Measurements from ENCODE around the gene OSBP2. TPM values are rescaled to one million over a fixed set of nuclear protein-coding genes. Genes with fewer than 3 reads are reported as not detected.

The OSBP2 gene
- total and polyA plus RNA-seq, 9 donors: 1.3 to 5.1 (median 1.4) TPM

DNA sequence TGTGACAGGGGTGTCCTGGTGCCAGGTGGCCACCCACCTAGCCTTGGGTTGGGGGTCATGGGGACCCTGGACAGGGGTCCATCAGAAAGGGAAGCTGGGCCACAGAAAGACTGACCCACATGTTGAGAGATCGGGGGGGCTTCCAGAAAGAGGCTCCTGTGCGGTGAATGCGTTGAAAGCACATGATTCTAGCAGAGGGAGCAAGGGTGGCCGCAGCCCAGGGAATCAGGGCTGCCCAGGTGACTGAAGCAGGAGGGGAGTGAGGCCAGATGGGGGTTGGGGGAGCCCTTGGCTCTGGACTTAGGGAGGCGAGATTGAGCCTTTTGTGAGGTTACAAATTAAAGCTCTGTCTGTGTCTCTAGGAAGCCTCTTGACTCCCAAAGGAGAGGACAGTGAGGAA is 193.2 kb downstream of the OSBP2 start:
- intact Hi-C loops (cut with DNase I): no loop called here

DNA sequence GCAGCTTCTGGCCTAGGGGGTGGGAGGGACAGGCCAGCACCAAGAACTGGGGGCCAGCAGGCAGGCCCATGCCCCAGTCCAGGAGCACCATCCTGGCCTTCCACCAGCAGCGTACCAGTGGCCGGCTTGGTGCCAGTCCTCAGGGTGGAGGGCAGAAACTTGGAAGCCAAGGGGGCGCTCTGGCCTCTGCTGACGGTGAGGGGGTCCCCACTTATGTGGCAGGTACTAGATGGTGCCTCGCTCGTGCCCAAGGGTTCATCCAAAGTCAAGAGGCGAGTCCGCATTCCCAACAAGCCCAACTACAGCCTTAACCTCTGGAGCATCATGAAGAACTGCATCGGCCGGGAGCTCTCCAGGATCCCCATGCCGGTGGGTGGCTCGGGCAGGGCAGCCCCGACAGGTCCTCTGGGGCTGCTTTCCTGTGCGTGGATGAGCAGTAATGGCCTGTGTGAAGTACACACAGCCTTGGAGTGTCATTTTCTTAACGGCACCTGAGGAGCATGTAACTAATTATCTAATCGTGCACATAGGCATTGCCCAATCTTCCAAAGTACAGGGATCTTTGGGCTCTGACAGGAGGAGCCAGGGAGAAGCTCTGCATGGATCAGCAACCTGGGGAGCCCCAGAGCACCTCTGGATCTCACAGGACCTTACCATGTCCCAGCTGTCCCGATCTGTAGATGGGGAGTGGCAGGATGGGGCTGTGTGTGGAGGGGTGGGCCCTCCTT is 194.8 kb downstream of the OSBP2 start:
- no peaks in the 10 kb centered on the region for H3K27me3 ChIP-seq
- H3K27ac ChIP-seq: no peak overlapping the region
- 89 to 94% (median 91%) methylated on average over 17 of the region's 17 CpGs for WGBS, 3 donors
- no peaks in the 10 kb centered on the region for H3K36me3 ChIP-seq
- H3K4me3 ChIP-seq: no peak overlapping the region
- no peaks in the 10 kb centered on the region for H3K9me3 ChIP-seq
- H3K4me1 ChIP-seq (ENCODE audit: insufficient read depth): no peaks in the 10 kb centered on the region
- intact Hi-C loops (cut with DNase I): no loop called here
- TF ChIP-seq POLR2A (IDR thresholded peaks at IDR 0.05) (no peak), EP300 (IDR thresholded peaks at IDR 0.05) (no peak), CTCF (IDR thresholded peaks at IDR 0.05) (no peak)
- DNase-seq: peak in 2 of 5 donors; percentile 5 to 17

More for the DNA sequence above, 193.2 kb downstream of the OSBP2 start:
- Histone ChIP-seq H3K27me3 (no peaks in the 10 kb centered on the region), H3K4me3 (no peak overlapping the region), H3K36me3 (no peaks in the 10 kb centered on the region), H3K4me1 (ENCODE audit: insufficient read depth) (no peaks in the 10 kb centered on the region), H3K9me3 (no peaks in the 10 kb centered on the region), H3K27ac (no peak overlapping the region)
- DNase-seq: peak in 1 of 5 donors; percentile 4
- TF ChIP-seq CTCF (IDR thresholded peaks at IDR 0.05) (no peak), EP300 (IDR thresholded peaks at IDR 0.05) (no peak), POLR2A (IDR thresholded peaks at IDR 0.05) (no peak)
- WGBS, 3 donors: 84 to 96% (median 94%) methylated on average over 5 of the region's 5 CpGs

GRCh38 chr22:30889996-30890480 is 195.4 kb downstream of the OSBP2 start:
- Histone ChIP-seq H3K4me3 (no peak overlapping the region), H3K9me3 (no peaks in the 10 kb centered on the region), H3K27me3 (no peaks in the 10 kb centered on the region), H3K36me3 (no peaks in the 10 kb centered on the region), H3K4me1 (ENCODE audit: insufficient read depth) (no peaks in the 10 kb centered on the region), H3K27ac (no peak overlapping the region)
- intact Hi-C loops (cut with DNase I): no loop called here
- TF ChIP-seq EP300 (IDR thresholded peaks at IDR 0.05) (no peak), CTCF (IDR thresholded peaks at IDR 0.05) (no peak), POLR2A (IDR thresholded peaks at IDR 0.05) (no peak)
- WGBS, 3 donors: 84 to 88% (median 87%) methylated on average over 9 of the region's 9 CpGs
- peak in 1 of 5 donors; percentile 13 for DNase-seq

- no peak overlapping the region for H3K4me3 ChIP-seq
- 75 to 86% (median 80%) methylated on average over 15 to 17 of the region's 17 CpGs for WGBS, 3 donors
- no peak for TF ChIP-seq POLR2A (IDR thresholded peaks at IDR 0.05)
- TF ChIP-seq CTCF (IDR thresholded peaks at IDR 0.05): peak in 1 of 3 donors; percentile 33
- DNase-seq: peak in 2 of 5 donors; percentile 22 to 41
- no peaks in the 10 kb centered on the region for H3K4me1 ChIP-seq (ENCODE audit: insufficient read depth)
- H3K27me3 ChIP-seq: no peaks in the 10 kb centered on the region
- no peaks in the 10 kb centered on the region for H3K36me3 ChIP-seq
- H3K9me3 ChIP-seq: no peaks in the 10 kb centered on the region
- intact Hi-C loops (cut with DNase I): no loop called here
- no peak overlapping the region for H3K27ac ChIP-seq
Measured at GRCh38 chr22:30890686-30891442, 196.2 kb downstream of the OSBP2 start.
